Colonic mucosa (tissue), 4 donors: ENCODE results near the gene IQGAP2. TPM values are rescaled to one million over a fixed set of nuclear protein-coding genes. Genes with fewer than 3 reads are reported as not detected.

ENCODE experiments used
- DNase-seq: peaks from one replicate; pipeline ENCODE4 v3.0.0-alpha.2; 2020
- H3K27ac ChIP-seq: fragments of 200-600 bp; one replicate; pipeline ENCODE4 v1.8.0; 2021
- H3K27me3 ChIP-seq: fragments of 200-600 bp; one replicate; pipeline ENCODE4 v1.8.0; 2021
- H3K36me3 ChIP-seq: fragments of 200-600 bp; one replicate; pipeline ENCODE4 v1.8.0; 2021
- H3K4me1 ChIP-seq: fragments of 200-600 bp; one replicate; pipeline ENCODE4 v1.8.0; 2021; ENCODE audit warnings: mild to moderate bottlenecking
- H3K4me3 ChIP-seq: fragments of 200-600 bp; one replicate; pipeline ENCODE4 v1.8.0; 2021
- H3K9ac ChIP-seq, 2 donors: one replicate each; pipeline ENCODE4 v1.7.0; 2013; ENCODE audit warnings: control low read depth in 2 of 2, low read depth in 2 of 2, low read length in 2 of 2
- H3K9me3 ChIP-seq: fragments of 200-600 bp; one replicate; pipeline ENCODE4 v1.8.0; 2021
- intact Hi-C: fragments of 100-400 bp; cut with DNase I; formaldehyde crosslinking; loops from one replicate; pipeline ENCODE4 v1.14.1; 2022
- total RNA-seq, 2 donors: library from RNA; stranded (reverse); fragmentation: NEBNext Ultra II Directional in 1 of 2; extraction: Animal tissue kit (Norgen Biotek cat#: 25700) in 1 of 2; gene quantifications; one replicate each; pipeline ENCODE4 v1.2.1, GENCODE V29; 2021
- TF ChIP-seq, protein P1 (sequence below): fragments of 200-600 bp; IDR thresholded peaks from one replicate; pipeline ENCODE4 v1.8.0; 2022; ENCODE audit warnings: antibody characterized with exemption, mild to moderate bottlenecking
- donor health status: healthy.
- donor health status: DM: no; HTN: no; CAD: no.
- donor health status: DM: no; HTN: no; CAD: no.

The IQGAP2 gene
- total RNA-seq, 2 donors from 2014 or later = 62.2 to 75.6 TPM

DNA sequence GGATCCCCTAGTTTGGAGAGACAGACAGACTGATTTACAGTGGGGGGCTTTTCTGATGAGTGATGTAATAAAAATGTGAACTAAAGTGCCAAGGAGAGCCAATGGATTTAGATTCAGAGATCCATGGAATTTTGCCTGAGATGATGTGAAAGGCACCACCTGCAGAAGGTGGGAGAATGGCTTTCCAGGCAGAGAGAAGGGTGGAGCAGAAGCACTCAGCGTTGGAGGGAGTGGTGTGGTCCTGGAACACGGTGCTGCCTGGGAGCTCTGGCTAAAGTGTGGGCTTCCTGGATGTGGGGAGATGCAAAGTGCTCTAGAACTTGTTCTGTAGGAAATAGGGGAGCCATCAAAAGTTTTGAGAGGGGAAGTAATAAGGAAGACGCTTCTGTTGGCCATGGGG, 57.0 kb downstream of the IQGAP2 start:
- Histone ChIP-seq H3K27me3 (no peaks in the 10 kb centered on the region), H3K4me3 (no peak overlapping the region), H3K9me3 (no peaks in the 10 kb centered on the region), H3K9ac (no peak overlapping the region), H3K36me3 (no peaks in the 10 kb centered on the region), H3K4me1 (peaks cover 3% of the 10 kb centered on the region), H3K27ac (no peak overlapping the region)
- TF ChIP-seq, protein P1, sequence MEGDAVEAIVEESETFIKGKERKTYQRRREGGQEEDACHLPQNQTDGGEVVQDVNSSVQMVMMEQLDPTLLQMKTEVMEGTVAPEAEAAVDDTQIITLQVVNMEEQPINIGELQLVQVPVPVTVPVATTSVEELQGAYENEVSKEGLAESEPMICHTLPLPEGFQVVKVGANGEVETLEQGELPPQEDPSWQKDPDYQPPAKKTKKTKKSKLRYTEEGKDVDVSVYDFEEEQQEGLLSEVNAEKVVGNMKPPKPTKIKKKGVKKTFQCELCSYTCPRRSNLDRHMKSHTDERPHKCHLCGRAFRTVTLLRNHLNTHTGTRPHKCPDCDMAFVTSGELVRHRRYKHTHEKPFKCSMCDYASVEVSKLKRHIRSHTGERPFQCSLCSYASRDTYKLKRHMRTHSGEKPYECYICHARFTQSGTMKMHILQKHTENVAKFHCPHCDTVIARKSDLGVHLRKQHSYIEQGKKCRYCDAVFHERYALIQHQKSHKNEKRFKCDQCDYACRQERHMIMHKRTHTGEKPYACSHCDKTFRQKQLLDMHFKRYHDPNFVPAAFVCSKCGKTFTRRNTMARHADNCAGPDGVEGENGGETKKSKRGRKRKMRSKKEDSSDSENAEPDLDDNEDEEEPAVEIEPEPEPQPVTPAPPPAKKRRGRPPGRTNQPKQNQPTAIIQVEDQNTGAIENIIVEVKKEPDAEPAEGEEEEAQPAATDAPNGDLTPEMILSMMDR = no peak
- intact Hi-C loops = no loop called here
- no peak for DNase-seq

DNA sequence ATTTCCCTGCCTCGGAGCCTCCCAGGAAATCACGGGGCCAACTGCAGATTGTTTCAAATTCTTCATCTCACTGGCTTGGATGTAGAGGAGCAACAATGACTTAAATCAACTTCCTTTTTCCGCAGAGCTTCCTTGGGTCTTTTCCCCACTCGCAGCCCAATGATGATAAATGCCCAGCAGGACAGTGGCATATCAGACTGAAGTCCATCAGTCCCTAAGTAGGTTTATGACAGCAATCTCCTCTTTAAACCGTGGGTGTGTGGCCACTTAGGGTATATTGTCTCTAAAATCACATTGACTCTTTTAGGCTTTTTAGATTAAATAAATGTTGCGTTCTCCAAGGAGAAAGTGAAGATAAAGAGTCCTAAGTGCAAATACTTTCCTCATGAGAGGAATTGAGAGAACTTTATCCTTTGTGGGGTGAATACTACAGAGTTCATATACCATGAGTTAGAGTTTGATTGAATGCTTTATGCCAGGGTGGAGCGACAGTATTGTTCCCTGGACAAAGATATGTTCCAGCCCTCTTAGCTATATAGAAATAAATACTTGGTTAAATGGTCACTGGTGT, 59.1 kb downstream of the IQGAP2 start:
- Histone ChIP-seq H3K27ac (peak overlapping the region; percentile 16), H3K36me3 (no peaks in the 10 kb centered on the region)
- DNase-seq = peak; percentile 57

DNA sequence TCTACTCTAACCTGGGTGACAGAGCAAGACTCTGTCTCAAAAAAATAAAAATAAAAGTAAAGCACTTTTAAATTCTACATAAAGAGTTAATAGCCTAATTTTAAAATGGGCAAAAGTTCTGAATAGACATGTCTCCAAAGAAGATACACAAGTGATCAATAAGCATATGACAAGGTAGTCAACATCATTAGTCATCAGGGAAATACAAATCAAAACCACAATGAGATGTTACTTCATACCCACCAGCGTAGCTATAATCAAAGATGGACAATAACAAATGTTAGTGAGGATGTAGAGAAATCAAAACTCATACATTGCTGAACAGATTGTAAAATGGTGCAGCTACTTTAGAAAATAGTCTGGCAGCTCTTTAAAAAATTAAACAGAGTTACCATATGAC, 64.1 kb downstream of the IQGAP2 start:
- Histone ChIP-seq H3K36me3 (no peaks in the 10 kb centered on the region), H3K4me1 (no peaks in the 10 kb centered on the region), H3K27me3 (no peaks in the 10 kb centered on the region), H3K9ac (no peak overlapping the region), H3K9me3 (no peaks in the 10 kb centered on the region), H3K27ac (no peak overlapping the region), H3K4me3 (no peak overlapping the region)
- TF ChIP-seq, protein P1 = no peak
- intact Hi-C loops = no loop called here
- no peak for DNase-seq

More for the DNA sequence above, 59.1 kb downstream of the IQGAP2 start:
- Histone ChIP-seq H3K4me3 (no peak overlapping the region), H3K9ac (peak overlapping the region in 1 of 2 donors; percentile 31), H3K27me3 (no peaks in the 10 kb centered on the region), H3K4me1 (peaks cover 3% of the 10 kb centered on the region), H3K9me3 (no peaks in the 10 kb centered on the region)
- intact Hi-C loops = no loop called here
- TF ChIP-seq, protein P1 = no peak

DNA sequence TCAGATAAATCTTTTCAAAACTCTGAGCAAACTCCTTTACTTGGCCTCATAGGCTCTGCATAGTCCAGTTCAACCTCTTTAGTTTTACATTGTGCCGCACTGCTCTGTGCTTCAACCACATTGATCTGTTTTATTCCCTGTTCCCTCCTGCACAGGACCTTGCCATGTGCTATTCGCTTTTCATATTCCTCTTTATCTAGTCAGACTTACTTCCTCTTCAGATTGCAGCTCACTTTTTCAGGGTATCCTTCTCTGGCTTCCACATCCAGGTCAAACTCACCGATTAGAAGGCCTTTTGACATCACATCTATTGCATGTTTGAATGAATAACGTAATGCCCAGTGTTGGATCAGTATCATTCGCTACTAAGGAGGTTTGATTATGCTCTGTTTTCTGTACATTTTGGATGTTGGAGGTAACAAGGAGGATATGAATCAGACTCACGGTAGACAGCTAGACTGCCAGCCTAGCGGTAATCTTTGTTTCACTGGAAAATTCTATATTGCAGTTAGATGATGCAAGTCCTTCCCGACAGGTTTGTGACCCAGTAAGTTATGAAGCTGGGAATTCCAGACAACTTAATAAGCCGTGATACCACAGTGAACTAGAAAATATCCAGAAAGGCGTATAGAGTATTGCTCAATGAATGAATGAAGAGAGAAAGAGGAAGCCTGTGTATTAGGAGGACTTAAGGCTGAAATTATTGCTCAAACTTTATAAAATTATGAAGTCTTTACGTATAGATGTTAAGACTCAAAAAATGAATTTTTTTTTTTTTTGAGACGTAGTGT, 65.7 kb downstream of the IQGAP2 start:
- intact Hi-C loops = no loop called here
- H3K4me3 ChIP-seq = no peak overlapping the region
- H3K27me3 ChIP-seq = no peaks in the 10 kb centered on the region
- no peak overlapping the region for H3K27ac ChIP-seq
- no peaks in the 10 kb centered on the region for H3K36me3 ChIP-seq
- no peak for DNase-seq
- no peaks in the 10 kb centered on the region for H3K9me3 ChIP-seq
- no peaks in the 10 kb centered on the region for H3K4me1 ChIP-seq
- no peak overlapping the region for H3K9ac ChIP-seq
- TF ChIP-seq, protein P1 = no peak

DNA sequence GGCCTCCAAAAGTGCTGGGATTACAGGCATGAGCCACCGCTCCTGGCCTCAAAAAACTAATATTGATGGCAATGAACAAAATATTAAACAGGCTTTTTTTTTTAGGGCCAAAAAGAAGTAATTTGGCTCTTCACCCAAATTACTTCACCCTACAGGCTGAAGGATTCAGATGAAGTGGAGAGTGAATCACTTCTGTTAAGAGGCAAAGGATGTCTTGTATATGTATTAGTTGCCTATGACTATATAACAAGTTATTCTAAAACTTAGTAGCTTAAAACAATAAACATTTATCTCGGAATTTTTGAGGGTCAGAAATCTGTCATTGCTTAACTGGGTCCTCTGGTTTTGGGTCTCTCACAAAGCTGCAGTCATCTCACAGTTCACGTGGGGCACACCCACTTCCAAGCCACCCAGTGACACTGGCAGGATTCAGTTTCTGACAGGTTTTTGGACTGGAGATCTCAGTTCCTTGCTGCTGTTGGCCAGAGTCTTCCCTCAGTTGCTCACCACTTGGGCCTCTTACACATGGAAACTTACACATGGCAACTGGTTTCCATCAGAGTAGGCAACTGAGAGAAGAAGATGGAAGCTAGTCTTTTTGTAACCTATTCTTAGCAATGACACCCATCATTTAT, 66.7 kb downstream of the IQGAP2 start:
- TF ChIP-seq, protein P1 = no peak
- H3K27ac ChIP-seq = no peak overlapping the region
- no peak for DNase-seq
- H3K27me3 ChIP-seq = no peaks in the 10 kb centered on the region
- H3K4me1 ChIP-seq = no peaks in the 10 kb centered on the region
- no peaks in the 10 kb centered on the region for H3K9me3 ChIP-seq
- no peak overlapping the region for H3K9ac ChIP-seq
- H3K4me3 ChIP-seq = no peak overlapping the region
- intact Hi-C loops = no loop called here
- no peaks in the 10 kb centered on the region for H3K36me3 ChIP-seq
